ENCODE results near the gene TLX2.
A peak's percentile ranks its signal among the peaks of the same experiment; 100 is the strongest.

Gene TLX2

GRCh38 chr2:74488643-74489481 lies 25.4 kb upstream of the TLX2 start:
- Mint-ChIP-seq H3K36me3 (ENCODE audit: low read depth) (peaks cover 32% of the 10 kb centered on the region), H3K9me3 (no peaks in the 10 kb centered on the region), H3K4me3 (no peak overlapping the region), H3K4me1 (ENCODE audit: low read depth) (peaks cover 4% of the 10 kb centered on the region), H3K27me3 (no peaks in the 10 kb centered on the region), H3K27ac (no peak overlapping the region)

DNA sequence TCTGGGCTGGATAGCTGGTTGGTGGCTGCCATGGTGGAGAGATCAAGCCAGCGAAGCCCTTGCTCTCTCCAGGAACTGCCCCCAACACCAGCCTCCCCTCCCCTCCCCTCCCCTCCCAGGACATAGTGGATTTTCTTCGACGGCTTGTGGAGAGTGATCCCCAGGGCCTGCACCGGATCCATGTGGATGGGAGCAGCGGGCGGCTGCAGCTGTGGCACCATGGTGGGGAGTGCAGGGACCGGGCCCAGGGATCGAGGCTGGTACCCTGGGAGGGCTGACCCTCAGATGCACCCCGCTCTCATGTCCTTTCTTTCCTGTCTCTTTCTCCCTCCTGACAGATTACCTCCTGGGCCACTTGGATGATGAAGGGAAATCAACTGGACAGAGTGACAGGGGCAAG lies 24.3 kb upstream of the TLX2 start:
- Mint-ChIP-seq H3K4me3 (no peak overlapping the region), H3K27ac (no peak overlapping the region), H3K4me1 (ENCODE audit: low read depth) (no peaks in the 10 kb centered on the region), H3K9me3 (no peaks in the 10 kb centered on the region), H3K36me3 (ENCODE audit: low read depth) (peaks cover 38% of the 10 kb centered on the region), H3K27me3 (no peaks in the 10 kb centered on the region)

DNA sequence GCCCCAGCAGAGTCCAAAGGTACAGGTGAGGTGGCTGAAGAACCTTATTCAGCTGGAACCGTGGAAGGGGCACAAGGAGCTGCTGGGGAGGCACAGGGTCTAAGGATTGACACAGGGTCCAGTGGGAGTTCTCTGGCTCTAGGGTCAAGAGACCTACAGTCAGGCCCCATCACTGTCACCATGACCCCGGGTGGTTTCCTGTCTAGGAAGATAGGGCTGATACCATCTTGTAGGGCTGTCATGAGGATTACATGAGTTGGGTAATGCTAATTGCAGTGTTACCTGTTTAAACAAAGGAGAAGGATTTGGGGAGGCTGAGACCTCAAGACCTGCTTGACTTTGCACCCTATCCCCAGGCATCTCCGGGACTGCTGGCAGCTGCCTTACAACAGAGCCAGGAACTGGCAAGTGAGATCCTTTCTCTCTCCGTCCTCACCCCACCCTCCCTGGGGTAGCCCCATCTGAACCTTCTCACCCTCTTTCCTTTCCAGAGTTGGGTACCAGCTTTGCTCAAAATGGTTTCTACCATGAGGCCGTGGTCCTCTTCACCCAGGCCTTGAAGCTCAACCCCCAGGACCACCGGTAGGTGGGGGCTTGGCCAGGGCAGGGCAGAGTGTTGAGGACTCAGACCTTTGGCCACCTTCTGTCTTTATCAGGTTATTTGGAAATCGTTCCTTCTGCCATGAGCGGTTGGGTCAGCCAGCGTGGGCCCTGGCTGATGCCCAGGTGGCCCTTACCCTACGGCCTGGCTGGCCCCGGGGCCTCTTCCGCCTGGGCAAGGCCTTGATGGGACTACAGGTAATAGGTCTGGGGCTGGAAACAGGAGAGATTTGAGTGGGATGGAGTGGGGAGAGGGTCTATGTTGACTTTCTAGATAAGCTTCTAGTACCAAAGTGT lies 22.4 kb upstream of the TLX2 start:
- no peaks in the 10 kb centered on the region for H3K9me3 Mint-ChIP-seq
- no peaks in the 10 kb centered on the region for H3K27me3 Mint-ChIP-seq
- peaks cover 27% of the 10 kb centered on the region for H3K36me3 Mint-ChIP-seq (ENCODE audit: low read depth)
- no peak overlapping the region for H3K27ac Mint-ChIP-seq
- H3K4me3 Mint-ChIP-seq, result no peak overlapping the region
- no peaks in the 10 kb centered on the region for H3K4me1 Mint-ChIP-seq (ENCODE audit: low read depth)

- Mint-ChIP-seq H3K27ac (no peak overlapping the region), H3K27me3 (peaks cover 8% of the 10 kb centered on the region), H3K4me1 (ENCODE audit: low read depth) (peaks cover 12% of the 10 kb centered on the region), H3K4me3 (no peak overlapping the region), H3K36me3 (ENCODE audit: low read depth) (peaks cover 25% of the 10 kb centered on the region), H3K9me3 (no peaks in the 10 kb centered on the region)
These were observed 20.7 kb upstream of the TLX2 start for GRCh38 chr2:74493546-74493945.

DNA sequence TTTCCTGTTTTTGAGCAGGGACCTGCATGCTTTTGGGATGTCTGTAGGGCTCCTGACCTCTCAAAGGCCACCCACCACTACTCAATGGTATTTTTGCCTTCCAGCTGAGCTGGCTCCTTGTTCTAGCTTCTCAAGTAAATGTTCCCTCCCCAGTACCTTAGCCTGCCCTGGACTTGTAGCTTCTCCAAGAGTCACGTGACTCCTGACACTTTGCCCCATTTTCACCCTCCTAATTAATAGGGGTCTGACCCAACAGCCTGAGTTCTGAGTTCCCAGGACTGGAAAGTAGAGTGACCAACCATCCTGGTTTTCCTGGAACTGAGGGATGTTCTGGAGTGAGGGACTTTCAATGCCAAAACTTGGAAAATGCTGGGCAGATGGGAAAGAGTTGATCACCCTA lies 18.8 kb upstream of the TLX2 start:
- peaks cover 17% of the 10 kb centered on the region for H3K36me3 Mint-ChIP-seq (ENCODE audit: low read depth)
- H3K4me3 Mint-ChIP-seq, result no peak overlapping the region
- H3K27ac Mint-ChIP-seq, result no peak overlapping the region
- H3K4me1 Mint-ChIP-seq (ENCODE audit: low read depth), result peaks cover 27% of the 10 kb centered on the region
- H3K27me3 Mint-ChIP-seq, result peaks cover 23% of the 10 kb centered on the region
- no peaks in the 10 kb centered on the region for H3K9me3 Mint-ChIP-seq

- peaks cover 41% of the 10 kb centered on the region for H3K27me3 Mint-ChIP-seq
- H3K4me3 Mint-ChIP-seq, result peak overlapping the region; percentile 80
- no peak overlapping the region for H3K27ac Mint-ChIP-seq
- peaks cover 13% of the 10 kb centered on the region for H3K36me3 Mint-ChIP-seq (ENCODE audit: low read depth)
- H3K4me1 Mint-ChIP-seq (ENCODE audit: low read depth), result peaks cover 35% of the 10 kb centered on the region
- no peaks in the 10 kb centered on the region for H3K9me3 Mint-ChIP-seq
These were observed 17.1 kb upstream of the TLX2 start for GRCh38 chr2:74496997-74497776.

GRCh38 chr2:74497777-74498499 lies 16.3 kb upstream of the TLX2 start:
- Mint-ChIP-seq H3K27ac (peak overlapping the region; percentile 77), H3K36me3 (ENCODE audit: low read depth) (peaks cover 11% of the 10 kb centered on the region), H3K27me3 (peaks cover 46% of the 10 kb centered on the region), H3K9me3 (no peaks in the 10 kb centered on the region), H3K4me3 (peak overlapping the region; percentile 80), H3K4me1 (ENCODE audit: low read depth) (peaks cover 42% of the 10 kb centered on the region)

DNA sequence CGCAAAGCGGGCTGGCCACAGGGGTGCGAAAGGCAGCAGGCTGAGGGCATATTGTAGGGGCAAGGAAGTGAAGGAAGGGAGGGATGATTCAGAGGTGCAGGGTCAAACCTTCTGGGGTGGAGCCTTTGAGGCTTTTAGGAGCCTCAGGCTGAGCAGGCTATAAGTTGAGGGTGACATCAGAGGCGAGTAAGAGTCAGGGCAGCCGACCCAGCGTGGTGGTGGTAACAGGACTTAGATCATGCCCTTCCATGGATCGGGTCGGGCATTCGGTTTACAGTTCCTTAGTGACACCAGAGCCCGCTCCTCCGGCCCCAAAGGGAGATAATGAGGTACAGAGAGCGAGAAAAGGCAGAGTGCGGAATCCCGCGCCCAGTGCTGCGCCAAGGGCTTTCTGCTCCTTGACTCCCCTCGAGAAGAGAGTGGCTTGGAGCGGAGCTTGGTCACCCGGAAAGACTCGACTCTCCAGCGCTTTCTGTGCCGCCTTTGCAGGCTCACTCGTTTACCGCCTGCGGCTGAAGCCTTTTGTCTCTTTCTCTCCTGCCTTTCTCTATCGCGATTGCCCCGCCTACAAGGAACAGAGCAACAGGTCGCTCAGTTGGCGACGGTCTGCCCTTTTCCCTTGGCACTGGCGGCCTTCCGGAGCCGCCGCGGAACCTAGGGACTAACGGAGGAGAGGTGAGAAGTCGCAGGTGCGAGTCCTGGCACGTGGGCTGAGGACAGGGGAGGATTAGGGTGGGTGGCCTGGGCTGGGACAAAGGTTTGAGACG lies 15.6 kb upstream of the TLX2 start:
- H3K4me1 Mint-ChIP-seq (ENCODE audit: low read depth), result peaks cover 48% of the 10 kb centered on the region
- peaks cover 50% of the 10 kb centered on the region for H3K27me3 Mint-ChIP-seq
- H3K9me3 Mint-ChIP-seq, result no peaks in the 10 kb centered on the region
- H3K27ac Mint-ChIP-seq, result peak overlapping the region; percentile 77
- peak overlapping the region; percentile 80 for H3K4me3 Mint-ChIP-seq
- H3K36me3 Mint-ChIP-seq (ENCODE audit: low read depth), result peaks cover 8% of the 10 kb centered on the region

- peak within 1 kb of the TSS; percentile 77 for H3K27ac Mint-ChIP-seq
- H3K9me3 Mint-ChIP-seq, result no peaks in the 10 kb centered on the region
- peaks cover 55% of the 10 kb centered on the region for H3K4me1 Mint-ChIP-seq (ENCODE audit: low read depth)
- peaks cover 1% of the 10 kb centered on the region for H3K36me3 Mint-ChIP-seq (ENCODE audit: low read depth)
- peak within 1 kb of the TSS; percentile 80 for H3K4me3 Mint-ChIP-seq
- H3K27me3 Mint-ChIP-seq, result peaks cover 56% of the 10 kb centered on the region
These were observed 14.8 kb upstream of the TLX2 start, which contains the start of gene LBX2 for GRCh38 chr2:74499267-74499939. LBX2 (minus strand) TSS chr2:74499603; CDS start chr2:74499537, 66 bp downstream.

DNA sequence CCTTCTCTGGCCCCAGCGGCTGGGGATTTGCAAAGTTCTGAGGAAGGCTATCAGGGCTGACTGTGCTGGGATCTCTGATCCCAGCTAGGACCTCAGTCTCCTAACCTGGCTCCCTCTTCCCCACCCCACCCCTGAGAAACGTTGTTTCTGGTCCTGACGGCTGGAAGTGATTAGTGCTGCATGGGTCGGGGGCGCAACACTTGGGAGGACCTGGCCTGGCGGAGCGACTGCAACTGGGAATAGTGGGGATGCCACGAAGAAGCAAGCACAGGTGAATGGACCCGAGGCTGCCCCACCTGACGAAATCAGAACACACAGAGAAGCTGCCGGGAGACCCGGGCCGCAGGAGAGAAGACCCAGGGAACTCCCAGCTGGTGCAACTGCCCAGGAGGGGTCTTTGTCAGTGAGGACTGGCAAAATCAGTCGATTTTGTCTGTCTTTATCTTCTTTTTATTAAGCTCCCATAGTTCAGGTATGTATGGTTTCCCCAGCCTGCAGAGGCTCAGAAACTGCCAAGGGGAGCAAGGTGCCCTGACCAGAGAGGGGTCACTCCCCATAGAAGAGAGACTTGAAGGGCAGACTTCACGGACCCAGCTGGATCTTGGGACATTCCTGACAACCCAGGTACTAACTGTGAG lies 14.2 kb upstream of the TLX2 start:
- Mint-ChIP-seq H3K27ac (no peak overlapping the region), H3K4me3 (no peak overlapping the region), H3K27me3 (peaks cover 61% of the 10 kb centered on the region), H3K9me3 (no peaks in the 10 kb centered on the region), H3K36me3 (ENCODE audit: low read depth) (peaks cover 7% of the 10 kb centered on the region), H3K4me1 (ENCODE audit: low read depth) (peaks cover 62% of the 10 kb centered on the region)

DNA sequence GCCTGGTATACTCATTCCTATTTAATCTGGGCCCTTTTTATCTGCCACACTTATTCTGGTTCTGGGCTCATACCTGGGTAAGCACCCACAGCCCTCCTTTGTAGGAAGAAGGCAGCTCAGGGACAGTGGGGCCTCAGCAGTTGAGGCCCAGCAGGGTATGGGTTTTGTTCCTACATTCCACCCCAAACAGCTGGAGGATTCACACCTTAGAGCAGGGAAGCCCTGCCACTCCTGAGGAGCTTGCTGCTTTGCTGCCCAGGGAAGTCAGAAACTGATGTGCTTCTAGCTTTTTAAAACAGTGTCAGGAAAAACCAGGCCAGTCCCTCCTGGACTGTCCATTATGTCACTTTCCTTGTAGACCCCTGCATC lies 13.7 kb upstream of the TLX2 start:
- peaks cover 12% of the 10 kb centered on the region for H3K36me3 Mint-ChIP-seq (ENCODE audit: low read depth)
- no peak overlapping the region for H3K27ac Mint-ChIP-seq
- no peaks in the 10 kb centered on the region for H3K9me3 Mint-ChIP-seq
- H3K4me1 Mint-ChIP-seq (ENCODE audit: low read depth), result peaks cover 67% of the 10 kb centered on the region
- peaks cover 61% of the 10 kb centered on the region for H3K27me3 Mint-ChIP-seq
- H3K4me3 Mint-ChIP-seq, result no peak overlapping the region

DNA sequence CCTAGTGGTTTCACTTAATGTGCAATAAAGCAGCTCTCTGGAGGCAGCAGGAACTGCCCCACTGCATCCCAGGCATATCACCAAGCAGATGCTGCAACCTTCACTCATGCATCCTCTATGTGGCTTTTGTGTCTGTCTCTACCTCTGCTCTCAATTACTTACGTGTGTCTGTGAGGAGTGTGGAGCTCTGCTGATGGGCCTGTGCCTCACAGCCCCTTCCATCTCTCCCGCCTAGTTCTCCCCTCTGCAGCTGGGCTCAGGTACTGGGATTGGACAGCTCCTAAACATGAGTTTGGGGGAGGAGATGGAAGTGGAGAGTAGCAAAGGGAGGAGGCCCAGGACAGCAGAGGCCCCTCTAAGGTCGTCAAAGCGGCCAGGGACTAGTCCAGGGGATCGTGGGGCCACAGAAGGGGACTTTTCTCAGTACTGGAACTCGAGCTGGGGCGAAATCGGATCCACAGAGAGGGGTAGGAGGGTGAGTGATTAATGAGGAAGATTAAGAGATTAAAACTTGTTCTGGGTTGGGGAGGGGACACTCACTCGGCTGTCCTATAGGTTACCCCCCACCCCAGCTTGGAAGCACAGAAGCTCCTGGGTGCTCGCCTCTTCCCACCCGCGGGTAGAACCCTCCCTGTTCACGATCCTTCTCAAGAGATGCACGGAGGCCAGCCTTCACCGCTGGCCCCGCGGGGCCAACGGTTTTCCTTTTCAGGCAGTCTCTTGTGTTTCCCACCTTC lies 12.7 kb upstream of the TLX2 start:
- Mint-ChIP-seq H3K27ac (no peak overlapping the region), H3K4me3 (no peak overlapping the region), H3K27me3 (peaks cover 61% of the 10 kb centered on the region), H3K9me3 (no peaks in the 10 kb centered on the region), H3K4me1 (ENCODE audit: low read depth) (peaks cover 72% of the 10 kb centered on the region), H3K36me3 (ENCODE audit: low read depth) (peaks cover 20% of the 10 kb centered on the region)

Measured in stimulated activated naive CD8-positive, alpha-beta T cell treated with anti-CD3 and anti-CD28 coated beads, Interleukin-15, Interleukin-2, amounts not matched to agents 100 ng/mL and 50 ng/mL, for 24 hours (primary cell).